IMR-90 (cell line): ENCODE results near the gene SS18. TPM values are rescaled to one million over a fixed set of nuclear protein-coding genes. Genes with fewer than 3 reads are reported as not detected.

Experiments
- ATAC-seq: fragments of 200-7000 bp; cut with Tn5 transposase; 2 replicates; pipeline ENCODE4 v1.9.1; 2020; ENCODE audit warnings: low read depth, mild to moderate bottlenecking, moderate library complexity
- BruUV-seq: library from RNA; stranded (reverse); fragments of 400-500 nt; replicated peaks from 2 replicates; lab custom pipeline; 2021; lab: Mats Ljungman, UMichigan
- CTCF ChIA-PET: fragments of 300-600 bp; formaldehyde crosslinking; extraction: SDS; loops from one replicate; lab custom pipeline; 2021; ENCODE audit warnings: antibody characterized with exemption; lab: Yijun Ruan, JAX
- POLR2A ChIA-PET: fragments of 300-600 bp; sonication (Branson Sonifier 250); formaldehyde crosslinking; loops from one replicate; lab custom pipeline; 2022; ENCODE audit warnings: antibody characterized with exemption; ENCODE audit not compliant: unreplicated experiment; lab: Charles Lee
- DNase-seq: peaks from one replicate; pipeline ENCODE4 v3.0.0; 2013
- H2AFZ ChIP-seq: replicated peaks from 2 replicates; pipeline ENCODE3; 2013; ENCODE audit warnings: low read length, mild to moderate bottlenecking; ENCODE audit not compliant: poor library complexity
- H2AK5ac ChIP-seq: 2 replicates; pipeline ENCODE4 v1.6.1; 2013; ENCODE audit warnings: low read depth, low read length, inconsistent platforms
- H2AK9ac ChIP-seq: replicated peaks from 2 replicates; pipeline ENCODE3; 2013; ENCODE audit warnings: mild to moderate bottlenecking, low read depth, low read length, moderate library complexity; ENCODE audit not compliant: poor library complexity
- H2BK120ac ChIP-seq: 2 replicates; pipeline ENCODE4 v1.6.1; 2013; ENCODE audit warnings: low read depth, low read length, inconsistent platforms
- H2BK15ac ChIP-seq: 3 replicates; pipeline ENCODE4 v1.6.1; 2013; ENCODE audit warnings: low read depth, low read length, inconsistent platforms
- H2BK20ac ChIP-seq: 2 replicates; pipeline ENCODE4 v1.6.1; 2013; ENCODE audit warnings: low read depth, mild to moderate bottlenecking, inconsistent platforms, low read length, moderate library complexity
- H2BK5ac ChIP-seq: 2 replicates; pipeline ENCODE4 v1.6.1; 2013; ENCODE audit warnings: mild to moderate bottlenecking, low read depth, low read length, inconsistent platforms; ENCODE audit not compliant: poor library complexity, severe bottlenecking
- H3K14ac ChIP-seq: replicated peaks from 2 replicates; pipeline ENCODE4 v1.6.1; 2013; ENCODE audit warnings: low read depth, low read length, inconsistent platforms
- H3K18ac ChIP-seq: 2 replicates; pipeline ENCODE4 v1.6.1; 2013; ENCODE audit warnings: low read depth, low read length, control low read depth
- H3K23ac ChIP-seq: 2 replicates; pipeline ENCODE4 v1.6.1; 2013; ENCODE audit warnings: low read depth, low read length, inconsistent platforms
- H3K27ac ChIP-seq: 2 replicates; pipeline ENCODE4 v1.5.1; 2013; ENCODE audit warnings: mild to moderate bottlenecking, control low read depth, low read length; ENCODE audit not compliant: insufficient read depth
- H3K27me3 ChIP-seq: 2 replicates; pipeline ENCODE4 v1.6.1; 2013; ENCODE audit warnings: low read length; ENCODE audit not compliant: control insufficient read depth, insufficient read depth
- H3K36me3 ChIP-seq: 2 replicates; pipeline ENCODE4 v1.6.1; 2013; ENCODE audit warnings: low read length, mixed read lengths; ENCODE audit not compliant: control insufficient read depth, insufficient read depth
- H3K4ac ChIP-seq: 2 replicates; pipeline ENCODE4 v1.6.1; 2013; ENCODE audit warnings: low read depth, low read length, inconsistent platforms
- H3K4me1 ChIP-seq: 2 replicates; pipeline ENCODE4 v1.6.1; 2013; ENCODE audit warnings: low read length, mixed read lengths; ENCODE audit not compliant: control insufficient read depth, insufficient read depth
- H3K4me2 ChIP-seq: 2 replicates; pipeline ENCODE4 v1.6.1; 2013; ENCODE audit warnings: low read depth, mild to moderate bottlenecking, control low read depth, low read length, moderate library complexity
- H3K4me3 ChIP-seq: 2 replicates; pipeline ENCODE4 v1.5.1; 2013; ENCODE audit warnings: low read depth, mild to moderate bottlenecking, control low read depth, low read length, moderate library complexity; ENCODE audit not compliant: insufficient read depth
- H3K56ac ChIP-seq: 2 replicates; pipeline ENCODE4 v1.6.1; 2013; ENCODE audit warnings: low read length, inconsistent platforms; ENCODE audit not compliant: insufficient read depth; ENCODE audit errors: extremely low read depth
- H3K79me1 ChIP-seq, 2 experiments: 2 replicates each; pipeline ENCODE4 v1.6.1; 2013; ENCODE audit warnings: low read length in 2 of 2, inconsistent platforms in 1 of 2, low read depth in 1 of 2
- H3K9ac ChIP-seq: 2 replicates; pipeline ENCODE4 v1.6.1; 2013; ENCODE audit warnings: low read depth, low read length, control low read depth
- H3K9me1 ChIP-seq: 2 replicates; pipeline ENCODE4 v1.6.1; 2013; ENCODE audit warnings: low read length, inconsistent platforms; ENCODE audit not compliant: insufficient read depth
- H3K9me3 ChIP-seq: 2 replicates; pipeline ENCODE4 v1.6.1; 2013; ENCODE audit warnings: low read length; ENCODE audit not compliant: control insufficient read depth, insufficient read depth
- H4K20me1 ChIP-seq: 2 replicates; pipeline ENCODE4 v1.6.1; 2013; ENCODE audit warnings: low read length, inconsistent platforms; ENCODE audit not compliant: insufficient read depth
- H4K5ac ChIP-seq: 2 replicates; pipeline ENCODE4 v1.6.1; 2013; ENCODE audit warnings: mild to moderate bottlenecking, low read depth, low read length, control low read depth
- H4K8ac ChIP-seq, 2 experiments: 2 replicates each; pipeline ENCODE4 v1.6.1; 2013; ENCODE audit warnings: low read depth in 2 of 2, low read length in 2 of 2, control low read depth in 1 of 2, inconsistent platforms in 1 of 2
- H4K91ac ChIP-seq: 2 replicates; pipeline ENCODE4 v1.6.1; 2013; ENCODE audit warnings: low read depth, low read length, inconsistent platforms; ENCODE audit not compliant: insufficient read depth
- BHLHE40 ChIP-seq: fragments of 150-350 bp; IDR thresholded peaks from 2 replicates; pipeline ENCODE4 v1.6.1; 2016; ENCODE audit warnings: mild to moderate bottlenecking, low read depth, low read length
- CEBPB ChIP-seq: IDR thresholded peaks from 2 replicates; pipeline ENCODE4 v1.6.1; 2012; ENCODE audit warnings: low read depth, low read length, improper control_type of control experiment
- CHD1 ChIP-seq: IDR thresholded peaks from 2 replicates; pipeline ENCODE4 v1.6.1; 2012; ENCODE audit warnings: low read depth, low read length, improper control_type of control experiment
- CTCF ChIP-seq: conservative IDR thresholded peaks from 2 replicates; pipeline ENCODE4 v1.5.1; 2012; ENCODE audit warnings: mild to moderate bottlenecking, low read depth, low read length, improper control_type of control experiment
- ELK1 ChIP-seq: fragments of 150-350 bp; IDR thresholded peaks from 2 replicates; pipeline ENCODE4 v1.6.1; 2016; ENCODE audit warnings: low read depth, mild to moderate bottlenecking, low read length, moderate library complexity, borderline replicate concordance
- FOS ChIP-seq: fragments of 150-350 bp; IDR thresholded peaks from 2 replicates; pipeline ENCODE4 v1.6.1; 2016; ENCODE audit warnings: low read depth, low read length
- MAFK ChIP-seq: IDR thresholded peaks from 2 replicates; pipeline ENCODE4 v1.6.1; 2012; ENCODE audit warnings: low read depth, low read length, improper control_type of control experiment
- MAZ ChIP-seq: IDR thresholded peaks from 2 replicates; pipeline ENCODE4 v1.6.1; 2012; ENCODE audit warnings: low read depth, mild to moderate bottlenecking, low read length, improper control_type of control experiment, moderate library complexity, borderline replicate concordance
- MXI1 ChIP-seq: IDR thresholded peaks from 2 replicates; pipeline ENCODE4 v1.6.1; 2012; ENCODE audit warnings: low read depth, mild to moderate bottlenecking, low read length, moderate library complexity, borderline replicate concordance
- NFE2L2 ChIP-seq: fragments of 150-350 bp; IDR thresholded peaks from 2 replicates; pipeline ENCODE4 v1.6.1; 2016; ENCODE audit warnings: low read depth, mild to moderate bottlenecking, low read length
- POLR2A ChIP-seq: IDR thresholded peaks from 2 replicates; pipeline ENCODE4 v1.6.1; 2012; ENCODE audit warnings: mild to moderate bottlenecking, low read depth, low read length
- RAD21 ChIP-seq: IDR thresholded peaks from 2 replicates; pipeline ENCODE4 v1.6.1; 2012; ENCODE audit warnings: low read length, improper control_type of control experiment
- RCOR1 ChIP-seq: IDR thresholded peaks from 2 replicates; pipeline ENCODE4 v1.6.1; 2012; ENCODE audit warnings: mild to moderate bottlenecking, low read length, improper control_type of control experiment; ENCODE audit not compliant: insufficient replicate concordance
- RFX5 ChIP-seq: IDR thresholded peaks from 2 replicates; pipeline ENCODE4 v1.8.0; 2012; ENCODE audit warnings: low read depth, mild to moderate bottlenecking, low read length, moderate library complexity
- SMC3 ChIP-seq: fragments of 150-350 bp; IDR thresholded peaks from 2 replicates; pipeline ENCODE4 v1.6.1; 2016; ENCODE audit warnings: low read depth, mild to moderate bottlenecking, antibody characterized with exemption, low read length, moderate library complexity
- WGBS, 2 experiments: methylation state at CpG; one replicate each; pipeline versions ENCODE4 v1.1.5 to v1.1.7; 2013; ENCODE audit warnings: missing lambda C conversion rate in 2 of 2; ENCODE audit not compliant: insufficient read length in 1 of 2; ENCODE audit errors: extremely low coverage in 2 of 2; 5-methylcytosine and 5-hydroxymethylcytosine counted together
- dilution Hi-C: fragments of 300-500 bp; cut with HindIII; formaldehyde crosslinking; loops from one replicate; pipeline ENCODE4 v1.14.3; 2018; ENCODE audit warnings: low sequenced_read_pairs; ENCODE audit not compliant: unreplicated experiment
- in situ Hi-C: fragments of 300-500 bp; cut with MboI; formaldehyde crosslinking; loops from 3 replicates; pipeline ENCODE4 v1.14.3; 2019; ENCODE audit warnings: low sequenced_read_pairs, inconsistent platforms, mixed read lengths
- intact Hi-C: fragments of 100-400 bp; cut with micrococcal nuclease; formaldehyde crosslinking; loops from 2 replicates; pipeline ENCODE4 v1.10.0; 2022
- polyA plus RNA-seq, 3 experiments: library from polyadenylated mRNA; depleted of rRNA; stranded (reverse); fragments of >200 nt; gene quantifications; 2 replicates each; pipeline ENCODE4 v1.2.3, GENCODE V29; 2012; ENCODE audit warnings: low replicate concordance in 1 of 3
- total RNA-seq: library from RNA; depleted of rRNA; stranded (reverse); fragments of >200 nt; gene quantifications from 2 replicates; pipeline ENCODE4 v1.2.3, GENCODE V29; 2012
- TF ChIP-seq, protein P1 (sequence below): fragments of 150-350 bp; IDR thresholded peaks from 2 replicates; pipeline ENCODE4 v1.6.1; 2017; ENCODE audit warnings: mild to moderate bottlenecking, antibody characterized with exemption, low read length, low read depth

SS18 gene
- total and polyA plus RNA-seq, 2 of the 4 experiments (the other 2 are of a cell fraction): 112 to 242 TPM

- WGBS, 2 experiments: no CpG with 5 or more reads among the region's 2 CpGs
- H2BK120ac ChIP-seq: no peak overlapping the region
- H3K4ac ChIP-seq: no peak overlapping the region
- H3K18ac ChIP-seq: no peak overlapping the region
- no TSS peak for BruUV-seq
- no peak overlapping the region for H3K14ac ChIP-seq
- H3K9me1 ChIP-seq: no peaks in the 10 kb centered on the region
- no peak overlapping the region for H2AK9ac ChIP-seq
- H2AK5ac ChIP-seq: no peak overlapping the region
- no peak overlapping the region for H2BK15ac ChIP-seq
- peaks cover 2% of the 10 kb centered on the region; the same call in 1 of the 2 replicates for H3K4me1 ChIP-seq
- no peak overlapping the region for H3K23ac ChIP-seq
- H2AFZ ChIP-seq: no peak overlapping the region
- ChIA-PET POLR2A (no interaction called here), CTCF (no interaction called here)
- H4K5ac ChIP-seq: no peak overlapping the region
- H3K9me3 ChIP-seq: peaks cover 3% of the 10 kb centered on the region
- H3K27me3 ChIP-seq: no peaks in the 10 kb centered on the region
- in situ Hi-C loops (no loop called here), dilution Hi-C loops (no loop called here), intact Hi-C loops (loop anchor here (5.0 kb wide), 1 partner anchor 44 kb away; no protein-coding TSS in a partner anchor)
- no peak overlapping the region for H3K56ac ChIP-seq
- DNase-seq: no peak
- peaks cover 3% of the 10 kb centered on the region; the same call in 1 of the 2 replicates for H4K20me1 ChIP-seq
- peaks cover 14% of the 10 kb centered on the region for H3K36me3 ChIP-seq
- no peak overlapping the region for H2BK20ac ChIP-seq
- no peak for TF ChIP-seq RAD21
- no peak for TF ChIP-seq POLR2A
- TF ChIP-seq CEBPB: no peak
- no peak for TF ChIP-seq RCOR1
- no peak for TF ChIP-seq ELK1
- no peak for TF ChIP-seq MAZ
- TF ChIP-seq SMC3: no peak
- no peak for TF ChIP-seq MAFK
- TF ChIP-seq BHLHE40: no peak
- TF ChIP-seq MXI1: no peak
- TF ChIP-seq FOS: no peak
- TF ChIP-seq NFE2L2: no peak
- no peak for TF ChIP-seq RFX5
- no peak for TF ChIP-seq CTCF
- no peak for TF ChIP-seq CHD1
- TF ChIP-seq, protein P1, sequence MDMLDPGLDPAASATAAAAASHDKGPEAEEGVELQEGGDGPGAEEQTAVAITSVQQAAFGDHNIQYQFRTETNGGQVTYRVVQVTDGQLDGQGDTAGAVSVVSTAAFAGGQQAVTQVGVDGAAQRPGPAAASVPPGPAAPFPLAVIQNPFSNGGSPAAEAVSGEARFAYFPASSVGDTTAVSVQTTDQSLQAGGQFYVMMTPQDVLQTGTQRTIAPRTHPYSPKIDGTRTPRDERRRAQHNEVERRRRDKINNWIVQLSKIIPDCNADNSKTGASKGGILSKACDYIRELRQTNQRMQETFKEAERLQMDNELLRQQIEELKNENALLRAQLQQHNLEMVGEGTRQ: no peak
- H4K8ac ChIP-seq: no peak overlapping the region
- peaks cover 16 to 33% of the 10 kb centered on the region in 2 experiments for H3K79me1 ChIP-seq
- no peak for ATAC-seq
- no peak overlapping the region for H3K4me2 ChIP-seq
- no peak overlapping the region for H4K91ac ChIP-seq
- no peak overlapping the region for H2BK5ac ChIP-seq
- no peak overlapping the region for H3K4me3 ChIP-seq
- H3K27ac ChIP-seq: no peak overlapping the region
- no peak overlapping the region for H3K9ac ChIP-seq
Observed at GRCh38 chr18:26071725-26072124, 18.7 kb downstream of the SS18 start.
